Stimulated activated CD4-positive, alpha-beta T cell treated with anti-CD3 and anti-CD28 coated beads, Interleukin-1b, Interleukin-23, amount 100 ng/mL, for 4 hours (primary cell): Measurements from ENCODE around the gene ATIC.
A peak's percentile ranks its signal among the peaks of the same experiment; 100 is the strongest.
"Not testable (repeated sequence)": the region's sequence is repeated elsewhere in the genome, so short reads cannot be mapped to it uniquely, and the experiment has no call there.

Experiments used
- DNase-seq, 2 donors: peaks; one replicate each; pipeline ENCODE4 v3.0.0-alpha.2; 2020; ENCODE audit warnings: low read depth in 2 of 2

The ATIC gene

GRCh38 chr2:215311625-215312396 lies at the start of gene ATIC:
ATIC (plus strand) TSS chr2:215312059; CDS start chr2:215312143, 84 bp downstream.
- peak; percentile 84 to 87 for DNase-seq

- no peak for DNase-seq
These were observed 49.6 kb upstream of the ATIC start for GRCh38 chr2:215262303-215262702.

- no peak for DNase-seq
These were observed 49.0 kb upstream of the ATIC start for GRCh38 chr2:215262741-215263362.

- DNase-seq, result no peak
These were observed 47.5 kb upstream of the ATIC start for GRCh38 chr2:215264374-215264773.

GRCh38 chr2:215269397-215270117 lies 42.3 kb upstream of the ATIC start:
- DNase-seq, result peak; percentile 39 to 54

GRCh38 chr2:215270118-215270451 lies 41.8 kb upstream of the ATIC start:
- no peak for DNase-seq

- no peak for DNase-seq
These were observed 40.4 kb upstream of the ATIC start for GRCh38 chr2:215271446-215271845.

GRCh38 chr2:215272918-215273317 lies 38.9 kb upstream of the ATIC start:
- no peak for DNase-seq

- no peak for DNase-seq
These were observed 37.0 kb upstream of the ATIC start for GRCh38 chr2:215274829-215275228.

GRCh38 chr2:215275824-215276223 lies 36.0 kb upstream of the ATIC start:
- DNase-seq, result no peak

- no peak for DNase-seq
These were observed 33.9 kb upstream of the ATIC start for GRCh38 chr2:215277944-215278343.

- DNase-seq, result no peak
These were observed 31.5 kb upstream of the ATIC start for GRCh38 chr2:215280326-215280725.

GRCh38 chr2:215283221-215283620 lies 28.6 kb upstream of the ATIC start:
- DNase-seq, result no peak

GRCh38 chr2:215286309-215286708 lies 25.6 kb upstream of the ATIC start:
- DNase-seq, result no peak

GRCh38 chr2:215288112-215288815 lies 23.6 kb upstream of the ATIC start:
- no peak for DNase-seq

- no peak for DNase-seq
These were observed 20.8 kb upstream of the ATIC start for GRCh38 chr2:215290980-215291599.

- DNase-seq, result no peak
These were observed 18.0 kb upstream of the ATIC start for GRCh38 chr2:215293879-215294278.

GRCh38 chr2:215299337-215299859 lies 12.5 kb upstream of the ATIC start:
- DNase-seq, result no peak

GRCh38 chr2:215301994-215302393 lies 9.9 kb upstream of the ATIC start:
- no peak for DNase-seq

GRCh38 chr2:215311259-215311624 lies 617 bp upstream of the ATIC start:
- DNase-seq, result not testable (repeated sequence)

GRCh38 chr2:215313255-215313613 lies 1.4 kb downstream of the ATIC start:
- DNase-seq, result no peak

- no peak for DNase-seq
These were observed 3.0 kb downstream of the ATIC start for GRCh38 chr2:215314896-215315295.
